Vagina (tissue), 2 donors: Measurements from ENCODE around the gene CD1C.

Experiments
- POLR2A ChIP-seq, 2 donors: fragments of 450-650 bp; IDR thresholded peaks; one replicate each; pipeline ENCODE4 v1.6.1; 2017; ENCODE audit warnings: antibody characterized with exemption in 2 of 2, mild to moderate bottlenecking in 2 of 2, moderate library complexity in 2 of 2
- TF ChIP-seq, protein P1 (sequence below), 3 experiments: fragments of 450-650 bp in 2 of 3; fragments of 200-600 bp in 1 of 3; sonication (generic) in 1 of 3; IDR thresholded peaks; one replicate each; pipeline ENCODE4 v1.5.1; 2017 to 2019; ENCODE audit warnings: antibody characterized with exemption in 3 of 3, mild to moderate bottlenecking in 2 of 3, moderate library complexity in 2 of 3

DNA sequence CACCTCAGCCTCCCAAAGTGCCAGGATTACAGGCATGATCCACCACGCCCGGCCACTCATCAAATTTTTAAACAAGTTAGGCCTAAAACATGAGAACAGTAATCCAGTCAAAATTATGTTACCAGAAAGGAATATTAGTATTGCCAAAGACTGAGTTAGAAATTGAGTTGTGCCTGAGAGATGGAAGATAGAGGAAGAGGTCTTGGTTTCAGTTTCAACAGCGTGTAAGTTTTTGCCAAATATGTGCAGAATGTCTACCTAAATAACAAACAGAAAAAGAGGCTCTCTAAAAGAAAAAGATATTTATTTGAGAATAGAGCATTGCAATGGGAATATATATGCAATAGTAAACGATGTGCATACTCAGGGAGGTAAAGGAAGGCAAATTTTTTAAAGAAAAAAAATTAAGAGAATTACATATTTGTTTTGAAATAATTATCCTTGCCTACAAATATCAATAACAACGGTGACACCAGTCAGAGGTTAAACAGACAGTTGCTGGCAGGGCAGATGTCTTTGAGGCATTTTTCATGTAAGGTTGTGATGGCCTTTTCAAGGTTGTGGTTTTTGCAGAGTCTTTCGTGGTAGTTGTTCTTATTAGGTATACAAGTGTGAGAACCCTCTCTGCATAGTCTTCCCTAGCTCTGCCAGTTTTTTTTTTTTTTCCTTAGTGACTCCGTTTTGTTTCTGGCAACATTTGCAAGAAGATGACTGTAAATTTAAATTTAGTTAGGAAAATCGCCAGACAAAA lies 43.9 kb downstream of the CD1C start:
- TF ChIP-seq, protein P1, sequence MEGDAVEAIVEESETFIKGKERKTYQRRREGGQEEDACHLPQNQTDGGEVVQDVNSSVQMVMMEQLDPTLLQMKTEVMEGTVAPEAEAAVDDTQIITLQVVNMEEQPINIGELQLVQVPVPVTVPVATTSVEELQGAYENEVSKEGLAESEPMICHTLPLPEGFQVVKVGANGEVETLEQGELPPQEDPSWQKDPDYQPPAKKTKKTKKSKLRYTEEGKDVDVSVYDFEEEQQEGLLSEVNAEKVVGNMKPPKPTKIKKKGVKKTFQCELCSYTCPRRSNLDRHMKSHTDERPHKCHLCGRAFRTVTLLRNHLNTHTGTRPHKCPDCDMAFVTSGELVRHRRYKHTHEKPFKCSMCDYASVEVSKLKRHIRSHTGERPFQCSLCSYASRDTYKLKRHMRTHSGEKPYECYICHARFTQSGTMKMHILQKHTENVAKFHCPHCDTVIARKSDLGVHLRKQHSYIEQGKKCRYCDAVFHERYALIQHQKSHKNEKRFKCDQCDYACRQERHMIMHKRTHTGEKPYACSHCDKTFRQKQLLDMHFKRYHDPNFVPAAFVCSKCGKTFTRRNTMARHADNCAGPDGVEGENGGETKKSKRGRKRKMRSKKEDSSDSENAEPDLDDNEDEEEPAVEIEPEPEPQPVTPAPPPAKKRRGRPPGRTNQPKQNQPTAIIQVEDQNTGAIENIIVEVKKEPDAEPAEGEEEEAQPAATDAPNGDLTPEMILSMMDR (IDR thresholded peaks at IDR 0.05) = no peak
- TF ChIP-seq POLR2A (IDR thresholded peaks at IDR 0.05) = no peak
